PC-9 (cell line): Measurements from ENCODE around the gene RXRG.

ENCODE experiments used
- CTCF ChIP-seq: fragments of 200-600 bp; sonication (generic); conservative IDR thresholded peaks from 2 replicates; pipeline ENCODE4 v1.6.1; 2017; ENCODE audit warnings: mixed run types, antibody characterized with exemption, mild to moderate bottlenecking, moderate library complexity
- EZH2 ChIP-seq: fragments of 200-600 bp; sonication (generic); IDR thresholded peaks from 2 replicates; pipeline ENCODE4 v1.8.0; 2017; ENCODE audit warnings: antibody characterized with exemption, low read depth

GRCh38 chr1:165353731-165354671 lies 90.9 kb downstream of the RXRG start:
- no peak for TF ChIP-seq CTCF
- no peak for TF ChIP-seq EZH2
